Measurements from ENCODE around the gene GPR132. TPM values are rescaled to one million over a fixed set of nuclear protein-coding genes. Genes with fewer than 3 reads are reported as not detected.

GPR132 gene
- total and polyA plus RNA-seq, 2 of the 8 experiments (the other 6 are each of a cell fraction or from before 2014, with no cell fraction given): 0.11 TPM; not detected in 1

DNA sequence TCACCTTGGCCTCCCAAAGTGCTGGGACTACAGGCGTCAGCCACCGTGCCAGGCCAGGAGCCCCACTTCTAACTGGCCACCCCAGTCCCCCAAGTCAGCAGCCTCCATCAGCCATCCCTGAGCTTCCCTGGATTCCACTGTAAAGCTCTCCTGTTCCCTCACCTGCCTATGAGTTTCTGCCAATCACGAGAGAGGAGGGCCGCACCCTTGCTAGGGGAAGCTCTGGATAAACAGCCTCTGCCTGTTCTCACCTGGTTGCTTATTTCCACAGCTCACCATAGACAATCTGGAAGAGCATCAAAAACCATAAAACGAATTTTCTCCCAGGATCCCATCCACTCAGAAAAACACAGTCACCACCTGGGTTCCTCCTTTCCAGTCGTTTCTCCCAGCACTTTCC is 49.3 kb downstream of the GPR132 start:
- peaks cover 4 to 17% (median 12%) of the 10 kb centered on the region in 4 experiments; a peak in 6 of 7 replicates for H3K4me1 ChIP-seq (replicated peaks in 1 of 4; ENCODE audit: control insufficient read depth in 3 of 4, insufficient read depth in 4 of 4, low read length in 3 of 4)
- no peak overlapping the region for H4K8ac ChIP-seq (ENCODE audit: extremely low read depth, insufficient read depth, low read length)
- no peak overlapping the region for H3K14ac ChIP-seq (ENCODE audit: insufficient read length)
- H2AK5ac ChIP-seq (ENCODE audit: low read depth, low read length): no peak overlapping the region
- H3K23me2 ChIP-seq (ENCODE audit: low read depth, low read length): peaks cover 13% of the 10 kb centered on the region
- no peak overlapping the region for H2BK20ac ChIP-seq (ENCODE audit: low read length)
- H3K23ac ChIP-seq (ENCODE audit: insufficient read length): no peak overlapping the region
- ChIA-PET CTCF (ENCODE audit: partially characterized antibody) (interaction anchor here (0.9 to 1.9 kb wide), 11 partner anchors 11 to 149 kb away, joined by 3 to 6 read pairs (median 4); no protein-coding TSS in a partner anchor), POLR2A (ENCODE audit: partially characterized antibody) (interaction anchor here (1.0 to 1.8 kb wide), 3 partner anchors 10 to 61 kb away, joined by 3 to 10 read pairs (median 4); no protein-coding TSS in a partner anchor)
- no peak overlapping the region for H4K5ac ChIP-seq (ENCODE audit: insufficient read length, low read depth, low read length)
- no peak overlapping the region for H3K9ac ChIP-seq (replicated peaks in 1 of 4; ENCODE audit: extremely low read depth in 1 of 4, low read depth in 3 of 4, low read length in 3 of 4)
- H2BK5ac ChIP-seq (ENCODE audit: low read depth, low read length): no peak overlapping the region
- FAIRE-seq (no peak), DNase-seq (ENCODE audit: low read depth in 1 of 2, low spot score in 2 of 2) (no peak)
- no peak overlapping the region for H3K56ac ChIP-seq (replicated peaks; ENCODE audit: insufficient read length, low read depth, low read length)
- no peaks in the 10 kb centered on the region for H3K9me3 ChIP-seq (ENCODE audit: insufficient read depth in 2 of 2, low read depth in 1 of 2, low read length in 1 of 2)
- 66% methylated on average over 6 of the region's 6 CpGs; no CpG with 5 or more reads in 1 of the 2 experiments for WGBS, 2 experiments (ENCODE audit: extremely low coverage in 1 of 2, insufficient coverage in 1 of 2, insufficient read length in 1 of 2, insufficient replicate concordance in 2 of 2, low coverage in 1 of 2, low lambda C conversion rate in 2 of 2, missing lambda C conversion rate in 1 of 2)
- no peak overlapping the region for H3K18ac ChIP-seq (ENCODE audit: extremely low read depth, low read length)
- no peaks in the 10 kb centered on the region for H3K27me3 ChIP-seq (replicated peaks in 1 of 4; ENCODE audit: control insufficient read depth in 3 of 4, extremely low read depth in 1 of 4, insufficient read depth in 3 of 4, low read length in 3 of 4)
- no peak overlapping the region for H3K4me3 ChIP-seq (ENCODE audit: extremely low read depth in 1 of 4, insufficient read depth in 2 of 4, low read depth in 3 of 4, low read length in 4 of 4)
- H2BK15ac ChIP-seq (ENCODE audit: low read length): no peak overlapping the region
- TF ChIP-seq CHD2 (IDR thresholded peaks at IDR 0.05; ENCODE audit: low read length): no peak
- TF ChIP-seq SP1 (IDR thresholded peaks at IDR 0.05; ENCODE audit: low read depth, low read length): no peak
- no peak for TF ChIP-seq RBBP5 (IDR thresholded peaks at IDR 0.05; ENCODE audit: borderline replicate concordance, low read depth, low read length)
- no peak for TF ChIP-seq SIX5 (IDR thresholded peaks at IDR 0.05; ENCODE audit: low read depth, low read length)
- TF ChIP-seq, protein P1, sequence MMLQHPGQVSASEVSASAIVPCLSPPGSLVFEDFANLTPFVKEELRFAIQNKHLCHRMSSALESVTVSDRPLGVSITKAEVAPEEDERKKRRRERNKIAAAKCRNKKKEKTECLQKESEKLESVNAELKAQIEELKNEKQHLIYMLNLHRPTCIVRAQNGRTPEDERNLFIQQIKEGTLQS (IDR thresholded peaks at IDR 0.05; ENCODE audit: insufficient read depth, low read depth, low read length): no peak
- TF ChIP-seq PHF8 (conservative IDR thresholded peaks at IDR 0.05; ENCODE audit: low read depth, low read length): no peak
- peaks cover 20% of the 10 kb centered on the region for H3K79me1 ChIP-seq (ENCODE audit: low read depth, low read length)
- peaks cover 75 to 95% of the 10 kb centered on the region in 2 experiments for H3K79me2 ChIP-seq (ENCODE audit: control insufficient read depth in 1 of 2, insufficient read depth in 2 of 2, low read length in 2 of 2)
- H2BK120ac ChIP-seq (replicated peaks; ENCODE audit: low read depth, low read length): no peak overlapping the region
- H3K36me3 ChIP-seq (ENCODE audit: control insufficient read depth in 2 of 4, insufficient read depth in 4 of 4, low read length in 3 of 4): peaks cover under 1 to 22% (median 9%) of the 10 kb centered on the region in 4 experiments; a peak in 6 of 8 replicates
- H4K91ac ChIP-seq (replicated peaks; ENCODE audit: insufficient read length, low read length): no peak overlapping the region
- no peak overlapping the region for H3K4ac ChIP-seq (replicated peaks; ENCODE audit: insufficient read length, low read depth, low read length)
- H2BK12ac ChIP-seq (ENCODE audit: low read depth, low read length): no peak overlapping the region
- H3K27ac ChIP-seq (ENCODE audit: low read depth, low read length): no peak overlapping the region
- peaks cover 51 to 74% of the 10 kb centered on the region in 2 experiments for H4K20me1 ChIP-seq (replicated peaks in 1 of 2; ENCODE audit: control insufficient read depth in 1 of 2, insufficient read depth in 2 of 2, low read length in 2 of 2)
- peak overlapping the region in 1 of 2 experiments; percentile 54; a peak in 1 of 4 replicates for H3K4me2 ChIP-seq (ENCODE audit: insufficient read depth in 1 of 2, low read depth in 2 of 2, low read length in 2 of 2)
- H2AFZ ChIP-seq (ENCODE audit: low read length): no peak overlapping the region

Measured in H1 (cell line).